ENCODE results near the gene ZFHX2. TPM values are rescaled to one million over a fixed set of nuclear protein-coding genes. Genes with fewer than 3 reads are reported as not detected.

ZFHX2 gene
- total and polyA plus RNA-seq, 2 of the 13 experiments (the other 11 are each of a cell fraction or from before 2014, with no cell fraction given), result 0.17 to 0.44 TPM

DNA sequence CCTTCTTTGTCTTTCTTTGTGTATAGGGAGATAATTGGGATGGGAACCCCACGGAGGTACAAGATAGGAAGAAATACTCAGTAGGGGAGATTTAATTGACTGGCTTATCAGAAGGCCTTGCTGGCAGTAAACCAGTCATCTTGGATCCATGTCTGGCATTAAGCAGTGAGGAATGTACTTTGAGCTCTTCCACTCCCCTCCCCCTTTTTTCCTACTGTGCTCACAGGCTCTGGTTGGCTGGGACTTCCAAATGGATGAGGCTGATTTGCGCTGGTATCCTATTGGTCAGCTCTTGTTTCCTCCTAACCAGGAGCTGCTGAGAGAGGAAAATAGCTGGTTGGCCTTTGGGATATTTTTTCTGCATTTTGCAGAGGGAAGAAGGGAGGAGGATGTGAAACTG lies 57.3 kb downstream of the ZFHX2 start:
- DNase-seq (ENCODE audit: low spot score), result peak; percentile 57
- 96% methylated on average over 2 of the region's 2 CpGs for WGBS (ENCODE audit: low lambda C conversion rate)
- CTCF ChIA-PET (ENCODE audit: low intra/inter-chr PET ratio, low total read pairs), result no interaction called here
- TF ChIP-seq ZNF891 (CRISPR knock-in tag; IDR thresholded peaks at IDR 0.05), result no peak
- peak; percentile 46; the same call in 1 of the 2 replicates for TF ChIP-seq HNF4G (IDR thresholded peaks at IDR 0.05; ENCODE audit: borderline replicate concordance, low read depth, low read length)
- TF ChIP-seq HNF4G (CRISPR knock-in tag; IDR thresholded peaks at IDR 0.05; ENCODE audit: borderline replicate concordance, low read depth), result no peak
- TF ChIP-seq, protein P1, sequence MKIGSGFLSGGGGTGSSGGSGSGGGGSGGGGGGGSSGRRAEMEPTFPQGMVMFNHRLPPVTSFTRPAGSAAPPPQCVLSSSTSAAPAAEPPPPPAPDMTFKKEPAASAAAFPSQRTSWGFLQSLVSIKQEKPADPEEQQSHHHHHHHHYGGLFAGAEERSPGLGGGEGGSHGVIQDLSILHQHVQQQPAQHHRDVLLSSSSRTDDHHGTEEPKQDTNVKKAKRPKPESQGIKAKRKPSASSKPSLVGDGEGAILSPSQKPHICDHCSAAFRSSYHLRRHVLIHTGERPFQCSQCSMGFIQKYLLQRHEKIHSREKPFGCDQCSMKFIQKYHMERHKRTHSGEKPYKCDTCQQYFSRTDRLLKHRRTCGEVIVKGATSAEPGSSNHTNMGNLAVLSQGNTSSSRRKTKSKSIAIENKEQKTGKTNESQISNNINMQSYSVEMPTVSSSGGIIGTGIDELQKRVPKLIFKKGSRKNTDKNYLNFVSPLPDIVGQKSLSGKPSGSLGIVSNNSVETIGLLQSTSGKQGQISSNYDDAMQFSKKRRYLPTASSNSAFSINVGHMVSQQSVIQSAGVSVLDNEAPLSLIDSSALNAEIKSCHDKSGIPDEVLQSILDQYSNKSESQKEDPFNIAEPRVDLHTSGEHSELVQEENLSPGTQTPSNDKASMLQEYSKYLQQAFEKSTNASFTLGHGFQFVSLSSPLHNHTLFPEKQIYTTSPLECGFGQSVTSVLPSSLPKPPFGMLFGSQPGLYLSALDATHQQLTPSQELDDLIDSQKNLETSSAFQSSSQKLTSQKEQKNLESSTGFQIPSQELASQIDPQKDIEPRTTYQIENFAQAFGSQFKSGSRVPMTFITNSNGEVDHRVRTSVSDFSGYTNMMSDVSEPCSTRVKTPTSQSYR (CRISPR knock-in tag; IDR thresholded peaks at IDR 0.05; ENCODE audit: borderline replicate concordance), result peak; percentile 74; the same call in 1 of the 2 replicates
- no peak for TF ChIP-seq RORA (CRISPR knock-in tag; IDR thresholded peaks at IDR 0.05)
- TF ChIP-seq ZBTB34 (CRISPR knock-in tag; IDR thresholded peaks at IDR 0.05), result no peak
- peak; percentile 43; the same call in 1 of the 2 replicates for TF ChIP-seq NFYC (CRISPR knock-in tag; IDR thresholded peaks at IDR 0.05)
- TF ChIP-seq, protein P2, sequence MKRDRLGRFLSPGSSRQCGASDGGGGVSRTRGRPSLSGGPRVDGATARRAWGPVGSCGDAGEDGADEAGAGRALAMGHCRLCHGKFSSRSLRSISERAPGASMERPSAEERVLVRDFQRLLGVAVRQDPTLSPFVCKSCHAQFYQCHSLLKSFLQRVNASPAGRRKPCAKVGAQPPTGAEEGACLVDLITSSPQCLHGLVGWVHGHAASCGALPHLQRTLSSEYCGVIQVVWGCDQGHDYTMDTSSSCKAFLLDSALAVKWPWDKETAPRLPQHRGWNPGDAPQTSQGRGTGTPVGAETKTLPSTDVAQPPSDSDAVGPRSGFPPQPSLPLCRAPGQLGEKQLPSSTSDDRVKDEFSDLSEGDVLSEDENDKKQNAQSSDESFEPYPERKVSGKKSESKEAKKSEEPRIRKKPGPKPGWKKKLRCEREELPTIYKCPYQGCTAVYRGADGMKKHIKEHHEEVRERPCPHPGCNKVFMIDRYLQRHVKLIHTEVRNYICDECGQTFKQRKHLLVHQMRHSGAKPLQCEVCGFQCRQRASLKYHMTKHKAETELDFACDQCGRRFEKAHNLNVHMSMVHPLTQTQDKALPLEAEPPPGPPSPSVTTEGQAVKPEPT (CRISPR knock-in tag; IDR thresholded peaks at IDR 0.05; ENCODE audit: low read depth), result 0 out of 2 replicates have a peak, but pooled peaks have one; percentile 55
- TF ChIP-seq HOXA3 (CRISPR knock-in tag; IDR thresholded peaks at IDR 0.05), result 0 out of 2 replicates have a peak, but pooled peaks have one; percentile 21
- TF ChIP-seq GTF3A (CRISPR knock-in tag; conservative IDR thresholded peaks at IDR 0.05), result 0 out of 2 replicates have a peak, but pooled peaks have one; percentile 57
- TF ChIP-seq ZNF160 (CRISPR knock-in tag; IDR thresholded peaks at IDR 0.05), result no peak
- peak; percentile 59; the same call in 1 of the 2 replicates for TF ChIP-seq MEIS1 (CRISPR knock-in tag; IDR thresholded peaks at IDR 0.05; ENCODE audit: borderline replicate concordance)

More for the DNA sequence above, 57.3 kb downstream of the ZFHX2 start:
- no peak overlapping the region for H3K4me2 ChIP-seq (ENCODE audit: low read depth, low read length)
- peaks cover 28% of the 10 kb centered on the region for H3K4me1 ChIP-seq (ENCODE audit: insufficient read depth, low read length)
- no peaks in the 10 kb centered on the region for H3K79me2 ChIP-seq (ENCODE audit: insufficient read depth, low read length)
- H3K36me3 ChIP-seq (replicated peaks in 1 of 2; ENCODE audit: control insufficient read depth in 1 of 2, insufficient read depth in 2 of 2, low read length in 2 of 2), result peaks cover 7 to 12% of the 10 kb centered on the region in 2 experiments; a peak in 2 of 5 replicates
- POLR2A ChIA-PET, result interaction anchor here (0.6 to 1.8 kb wide), 6 partner anchors 8 to 173 kb away, joined by 3 to 7 read pairs (median 4); partner anchors contain the start of genes AP1G2, PABPN1 and THTPA
- H3K9me3 ChIP-seq (ENCODE audit: low read length), result no peaks in the 10 kb centered on the region
- H2AFZ ChIP-seq (ENCODE audit: low read length), result no peak overlapping the region
- H3K27me3 ChIP-seq (ENCODE audit: control insufficient read depth in 1 of 2, insufficient read depth in 2 of 2, low read length in 2 of 2), result no peaks in the 10 kb centered on the region
- H3K9ac ChIP-seq (ENCODE audit: insufficient read depth, low read depth, low read length), result no peak overlapping the region
- no peak overlapping the region for H3K4me3 ChIP-seq (replicated peaks in 1 of 3; ENCODE audit: insufficient read depth in 1 of 3, low read depth in 2 of 3, low read length in 3 of 3)
- in situ Hi-C loops (cut with HindIII; ENCODE audit: extremely low pct_ligation_motif_present, low pct_unique_long_range_greater_than_20kb), result no loop called here
- ATAC-seq (no peak), FAIRE-seq (peak; percentile 12)
- intact Hi-C loops (cut with micrococcal nuclease; ENCODE audit: unreplicated experiment), result no loop called here
- no peak overlapping the region for H3K27ac ChIP-seq (ENCODE audit: extremely low read length, insufficient read depth, low read length)
- BruUV-seq (replicated peaks), result no TSS peak
- no peaks in the 10 kb centered on the region; the same call in 1 of the 2 replicates for H4K20me1 ChIP-seq (ENCODE audit: insufficient read depth, low read length)

Data from HepG2 (cell line).